Ishikawa (cell line): Measurements from ENCODE around the gene FAM53B.

Experiments used
- MAX ChIP-seq: IDR thresholded peaks from 2 replicates; pipeline ENCODE4 v1.6.1; 2012
- REST ChIP-seq: IDR thresholded peaks from 2 replicates; pipeline ENCODE4 v1.6.1; 2012; ENCODE audit warnings: low read depth, mild to moderate bottlenecking

- TF ChIP-seq REST (no peak), MAX (no peak)
Observed at GRCh38 chr10:124792998-124793352, 48.8 kb upstream of the FAM53B start.
